H1 (cell line): ENCODE measurements around the gene OBSCN. TPM values are rescaled to one million over a fixed set of nuclear protein-coding genes. Genes with fewer than 3 reads are reported as not detected.

Source experiments
- CTCF ChIA-PET: fragments of 300-600 bp; sonication (Branson Sonifier 250); formaldehyde crosslinking; loops from one replicate; lab custom pipeline; 2021; ENCODE audit not compliant: partially characterized antibody; lab: Charles Lee
- POLR2A ChIA-PET: fragments of 300-600 bp; sonication (Branson Sonifier 250); formaldehyde crosslinking; loops from one replicate; lab custom pipeline; 2021; ENCODE audit warnings: inconsistent platforms; ENCODE audit not compliant: partially characterized antibody; lab: Charles Lee
- DNase-seq, 2 experiments: peaks; one replicate each; pipeline versions ENCODE4 v3.0.0 to v3.0.0-alpha.2; 2010 to 2022; ENCODE audit warnings: low spot score in 2 of 2, low read depth in 1 of 2, mixed read lengths in 1 of 2
- FAIRE-seq: peaks from 2 replicates; lab custom pipeline; 2011; peaks lifted over from hg19 to GRCh38; lab: Jason Lieb, UNC
- H2AFZ ChIP-seq: 2 replicates; pipeline ENCODE4 v1.8.1; 2012; ENCODE audit warnings: low read length, inconsistent platforms
- H2AK5ac ChIP-seq: 2 replicates; pipeline ENCODE4 v1.6.1; 2013; ENCODE audit warnings: low read depth, low read length
- H2BK120ac ChIP-seq: replicated peaks from 2 replicates; pipeline ENCODE3; 2013; ENCODE audit warnings: low read depth, low read length, inconsistent platforms
- H2BK12ac ChIP-seq: 2 replicates; pipeline ENCODE4 v1.6.1; 2013; ENCODE audit warnings: low read depth, low read length
- H2BK15ac ChIP-seq: 2 replicates; pipeline ENCODE4 v1.6.1; 2013; ENCODE audit warnings: low read length
- H2BK20ac ChIP-seq: 2 replicates; pipeline ENCODE4 v1.6.1; 2013; ENCODE audit warnings: low read length
- H2BK5ac ChIP-seq: 2 replicates; pipeline ENCODE4 v1.6.1; 2013; ENCODE audit warnings: low read depth, low read length
- H3K14ac ChIP-seq: 2 replicates; pipeline ENCODE4 v1.6.1; 2013; ENCODE audit warnings: inconsistent platforms; ENCODE audit not compliant: insufficient read length
- H3K18ac ChIP-seq: 2 replicates; pipeline ENCODE4 v1.6.1; 2013; ENCODE audit warnings: low read length; ENCODE audit errors: extremely low read depth
- H3K23ac ChIP-seq: 2 replicates; pipeline ENCODE4 v1.6.1; 2013; ENCODE audit warnings: inconsistent platforms; ENCODE audit not compliant: insufficient read length
- H3K23me2 ChIP-seq: 2 replicates; pipeline ENCODE4 v1.6.1; 2013; ENCODE audit warnings: low read depth, low read length
- H3K27ac ChIP-seq: 2 replicates; pipeline ENCODE4 v1.6.1; 2011; ENCODE audit warnings: low read depth, low read length, inconsistent platforms
- H3K27me3 ChIP-seq, 4 experiments: replicated peaks in 1 of 4; 1 replicate in 1 of 4; 2 replicates in 3 of 4; pipeline versions ENCODE4 v1.6.1 to v1.8.1; 2011 to 2013; ENCODE audit warnings: low read length in 3 of 4, mild to moderate bottlenecking in 3 of 4, inconsistent platforms in 2 of 4, mixed read lengths in 2 of 4, moderate library complexity in 1 of 4; ENCODE audit not compliant: control insufficient read depth in 3 of 4, insufficient read depth in 3 of 4; ENCODE audit errors: extremely low read depth in 1 of 4
- H3K36me3 ChIP-seq, 4 experiments: 2 replicates each; pipeline versions ENCODE4 v1.6.1 to v1.8.1; 2011 to 2013; ENCODE audit warnings: mild to moderate bottlenecking in 4 of 4, low read length in 3 of 4, moderate library complexity in 2 of 4, control low read depth in 1 of 4, inconsistent platforms in 1 of 4; ENCODE audit not compliant: insufficient read depth in 4 of 4, control insufficient read depth in 2 of 4
- H3K4ac ChIP-seq: replicated peaks from 2 replicates; pipeline ENCODE3; 2013; ENCODE audit warnings: low read length, low read depth, mixed read lengths, inconsistent platforms; ENCODE audit not compliant: insufficient read length
- H3K4me1 ChIP-seq, 4 experiments: replicated peaks in 1 of 4; 1 replicate in 1 of 4; 2 replicates in 3 of 4; pipeline versions ENCODE4 v1.6.1 to v1.8.1; 2011 to 2013; ENCODE audit warnings: low read length in 3 of 4, inconsistent platforms in 2 of 4, mixed read lengths in 1 of 4; ENCODE audit not compliant: insufficient read depth in 4 of 4, control insufficient read depth in 3 of 4
- H3K4me2 ChIP-seq, 2 experiments: 2 replicates each; pipeline versions ENCODE4 v1.6.1 to v1.8.1; 2011 to 2013; ENCODE audit warnings: low read depth in 2 of 2, low read length in 2 of 2, control low read depth in 1 of 2, inconsistent platforms in 1 of 2, mild to moderate bottlenecking in 1 of 2; ENCODE audit not compliant: insufficient read depth in 1 of 2
- H3K4me3 ChIP-seq, 4 experiments: fragments of 200-600, 300-600 bp in 1 of 4; sonication (generic), shearing (Covaris generic), sonication (Bioruptor Twin) in 1 of 4; 2 replicates each; pipeline versions ENCODE4 v1.5.1 to v1.8.1; 2011 to 2016; ENCODE audit warnings: low read length in 4 of 4, low read depth in 3 of 4, control low read depth in 2 of 4, inconsistent platforms in 2 of 4, mild to moderate bottlenecking in 2 of 4, mixed read lengths in 1 of 4, moderate library complexity in 1 of 4; ENCODE audit not compliant: insufficient read depth in 2 of 4; ENCODE audit errors: extremely low read depth in 1 of 4
- H3K56ac ChIP-seq: replicated peaks from 2 replicates; pipeline ENCODE3; 2013; ENCODE audit warnings: low read depth, mild to moderate bottlenecking, mixed read lengths, low read length, inconsistent platforms; ENCODE audit not compliant: insufficient read length
- H3K79me1 ChIP-seq: 2 replicates; pipeline ENCODE4 v1.6.1; 2013; ENCODE audit warnings: low read depth, low read length, control low read depth
- H3K79me2 ChIP-seq, 2 experiments: 2 replicates each; pipeline versions ENCODE4 v1.6.1 to v1.8.1; 2012 to 2013; ENCODE audit warnings: low read length in 2 of 2, mild to moderate bottlenecking in 2 of 2, inconsistent platforms in 1 of 2; ENCODE audit not compliant: insufficient read depth in 2 of 2, control insufficient read depth in 1 of 2
- H3K9ac ChIP-seq, 4 experiments: replicated peaks in 1 of 4; 1 replicate in 1 of 4; 2 replicates in 3 of 4; pipeline versions ENCODE4 v1.6.1 to v1.8.1; 2011 to 2013; ENCODE audit warnings: low read depth in 3 of 4, low read length in 3 of 4, control low read depth in 2 of 4, mild to moderate bottlenecking in 2 of 4, moderate library complexity in 2 of 4, inconsistent platforms in 1 of 4; ENCODE audit errors: extremely low read depth in 1 of 4
- H3K9me3 ChIP-seq, 2 experiments: 2 replicates each; pipeline versions ENCODE4 v1.6.1 to v1.8.1; 2012 to 2013; ENCODE audit warnings: mild to moderate bottlenecking in 2 of 2, moderate library complexity in 2 of 2, control low read depth in 1 of 2, inconsistent platforms in 1 of 2, low read depth in 1 of 2, low read length in 1 of 2, mixed read lengths in 1 of 2; ENCODE audit not compliant: insufficient read depth in 2 of 2
- H4K20me1 ChIP-seq, 2 experiments: replicated peaks in 1 of 2; 2 replicates each; pipeline versions ENCODE3 to v1.8.1; 2011 to 2013; ENCODE audit warnings: inconsistent platforms in 2 of 2, low read length in 2 of 2, mild to moderate bottlenecking in 1 of 2; ENCODE audit not compliant: insufficient read depth in 2 of 2, control insufficient read depth in 1 of 2
- H4K5ac ChIP-seq: 2 replicates; pipeline ENCODE4 v1.6.1; 2013; ENCODE audit warnings: low read length, low read depth, mixed read lengths, inconsistent platforms; ENCODE audit not compliant: insufficient read length
- H4K8ac ChIP-seq: 2 replicates; pipeline ENCODE4 v1.8.0; 2013; ENCODE audit warnings: mild to moderate bottlenecking, moderate library complexity, low read length, inconsistent platforms; ENCODE audit not compliant: insufficient read depth; ENCODE audit errors: extremely low read depth
- H4K91ac ChIP-seq: replicated peaks from 2 replicates; pipeline ENCODE3; 2013; ENCODE audit warnings: low read length, mixed read lengths, inconsistent platforms; ENCODE audit not compliant: insufficient read length
- BRCA1 ChIP-seq: IDR thresholded peaks from 2 replicates; pipeline ENCODE4 v1.6.1; 2012; ENCODE audit warnings: low read depth, low read length, improper control_type of control experiment
- CBX8 ChIP-seq: fragments of 300-800, 300-1000 bp; sonication (generic); IDR thresholded peaks from 2 replicates; pipeline ENCODE4 v1.7.1; 2016; ENCODE audit warnings: low read depth, low read length, borderline replicate concordance
- EP300 ChIP-seq, 2 experiments: IDR thresholded peaks; 1 replicate in 1 of 2; 2 replicates in 1 of 2; pipeline ENCODE4 v1.6.1; 2011 to 2012; ENCODE audit warnings: low read depth in 2 of 2, low read length in 2 of 2, mild to moderate bottlenecking in 2 of 2, borderline replicate concordance in 1 of 2, inconsistent platforms in 1 of 2, moderate library complexity in 1 of 2
- MAFK ChIP-seq: IDR thresholded peaks from 2 replicates; pipeline ENCODE4 v1.6.1; 2012; ENCODE audit warnings: low read depth, mild to moderate bottlenecking, improper control_type of control experiment, low read length
- MAX ChIP-seq: IDR thresholded peaks from 2 replicates; pipeline ENCODE4 v1.6.1; 2012; ENCODE audit warnings: inconsistent platforms
- PHF8 ChIP-seq: fragments of 200-600 bp; sonication (generic); conservative IDR thresholded peaks from 2 replicates; pipeline ENCODE4 v1.7.1; 2012; ENCODE audit warnings: low read depth, mild to moderate bottlenecking, inconsistent platforms, low read length, moderate library complexity
- SAP30 ChIP-seq: fragments of 300-600 bp; sonication (generic); IDR thresholded peaks from 2 replicates; pipeline ENCODE4 v1.7.1; 2012; ENCODE audit warnings: low read length, moderate library complexity, mild to moderate bottlenecking, inconsistent platforms; ENCODE audit not compliant: insufficient read depth, insufficient replicate concordance
- SIN3A ChIP-seq, 2 experiments: IDR thresholded peaks in 1 of 2; conservative IDR thresholded peaks in 1 of 2; 2 replicates each; pipeline ENCODE4 v1.6.1; 2011 to 2012; ENCODE audit warnings: low read length in 2 of 2, improper control_type of control experiment in 1 of 2, low read depth in 1 of 2, mild to moderate bottlenecking in 1 of 2
- SP2 ChIP-seq: IDR thresholded peaks from 2 replicates; pipeline ENCODE4 v1.6.1; 2012; ENCODE audit warnings: mild to moderate bottlenecking, low read length, inconsistent platforms
- SUZ12 ChIP-seq: fragments of 200-600 bp; sonication (generic); IDR thresholded peaks from 2 replicates; pipeline ENCODE4 v1.6.1; 2012; ENCODE audit warnings: mild to moderate bottlenecking, inconsistent platforms, low read length, moderate library complexity, mixed read lengths
- USF2 ChIP-seq: IDR thresholded peaks from 2 replicates; pipeline ENCODE4 v1.6.1; 2011; ENCODE audit warnings: low read length, improper control_type of control experiment
- WGBS, 2 experiments: shearing (Covaris generic) in 1 of 2; methylation state at CpG; one replicate each; pipeline versions ENCODE4 v1.1.6 to v1.1.7; 2013 to 2015; ENCODE audit warnings: low lambda C conversion rate in 2 of 2, mixed read lengths in 2 of 2, inconsistent platforms in 1 of 2, low coverage in 1 of 2, missing lambda C conversion rate in 1 of 2; ENCODE audit not compliant: insufficient replicate concordance in 2 of 2, insufficient coverage in 1 of 2, insufficient read length in 1 of 2; ENCODE audit errors: extremely low coverage in 1 of 2, missing lambda C conversion rate in 1 of 2; 5-methylcytosine and 5-hydroxymethylcytosine counted together
- polyA plus RNA-seq, 7 experiments: library from polyadenylated mRNA; depleted of rRNA in 3 of 7; stranded (reverse) in 5 of 7; unstranded in 2 of 7; fragments of >200 nt in 5 of 7; fragments of 200-250 nt in 2 of 7; gene quantifications; 1 replicate in 5 of 7; 2 replicates in 1 of 7; 4 replicates in 1 of 7; pipeline versions ENCODE4 v1.2.1 to v1.2.3, GENCODE V29; 2011 to 2013; ENCODE audit warnings: missing spikeins in 2 of 7, mixed read lengths in 2 of 7
- total RNA-seq: library from RNA; stranded (reverse); fragmentation: NEBNext Ultra II Directional; extraction: Animal tissue kit (Norgen Biotek cat#: 25700); gene quantifications from 2 replicates; pipeline ENCODE4 v1.2.1, GENCODE V29; 2021

OBSCN gene
- total and polyA plus RNA-seq, 2 of the 8 experiments (the other 6 are each of a cell fraction or from before 2014, with no cell fraction given), result 7.5 to 28.4 TPM

- FAIRE-seq, result no peak
- peak overlapping the region; percentile 51 to 89 for H3K4me2 ChIP-seq
- TF ChIP-seq EP300 (IDR thresholded peaks at IDR 0.05; ENCODE audit: borderline replicate concordance in 1 of 2, low read depth in 2 of 2, low read length in 2 of 2), result no peak
- no peak for TF ChIP-seq SP2
- no peak for TF ChIP-seq SIN3A (conservative IDR thresholded peaks at IDR 0.05 in 1 of 2, IDR thresholded peaks at IDR 0.05 in 1 of 2; ENCODE audit: low read depth in 1 of 2, low read length in 2 of 2)
- TF ChIP-seq USF2, result no peak
- no peak for TF ChIP-seq MAFK
- TF ChIP-seq MAX, result no peak
- TF ChIP-seq PHF8, result no peak
- no peak for TF ChIP-seq BRCA1
- TF ChIP-seq CBX8, result no peak
- no peak for TF ChIP-seq SUZ12
- TF ChIP-seq SAP30, result no peak
These were observed 171.8 kb downstream of the OBSCN start for GRCh38 chr1:228379666-228380065.

More at GRCh38 chr1:228379666-228380065, 171.8 kb downstream of the OBSCN start:
- no peak overlapping the region for H3K23ac ChIP-seq
- no peaks in the 10 kb centered on the region for H3K79me1 ChIP-seq
- no peak overlapping the region for H3K14ac ChIP-seq
- H2BK5ac ChIP-seq, result no peak overlapping the region
- H3K18ac ChIP-seq, result no peak overlapping the region
- CTCF ChIA-PET, result interaction anchor here (0.6 to 1.7 kb wide), 12 partner anchors 11 to 375 kb away, joined by 3 to 10 read pairs (median 4); no protein-coding TSS in a partner anchor
- no peak overlapping the region for H2BK12ac ChIP-seq
- H3K4me3 ChIP-seq, result peak overlapping the region in 3 of 4 experiments; percentile 69 to 74 (median 73); a peak in 4 of 8 replicates
- no peak overlapping the region for H3K9ac ChIP-seq
- peaks cover 8% of the 10 kb centered on the region; the same call in 1 of the 2 replicates for H3K23me2 ChIP-seq
- H3K27ac ChIP-seq, result no peak overlapping the region
- no peak overlapping the region for H2AFZ ChIP-seq
- no peak overlapping the region for H3K56ac ChIP-seq
- peaks cover 2 to 26% (median 16%) of the 10 kb centered on the region in 4 experiments; a peak in 6 of 7 replicates for H3K27me3 ChIP-seq
- no peak for DNase-seq
- H2BK120ac ChIP-seq, result no peak overlapping the region
- H2BK15ac ChIP-seq, result no peak overlapping the region
- H3K9me3 ChIP-seq, result no peaks in the 10 kb centered on the region
- H3K79me2 ChIP-seq, result no peaks in the 10 kb centered on the region
- H4K5ac ChIP-seq, result no peak overlapping the region
- H4K20me1 ChIP-seq, result peaks cover 4 to 5% of the 10 kb centered on the region in 2 experiments
- no peak overlapping the region for H3K4ac ChIP-seq
- peaks cover 0 to 10% (median 5%) of the 10 kb centered on the region in 4 experiments; a peak in 5 of 7 replicates for H3K4me1 ChIP-seq
- H3K36me3 ChIP-seq, result no peaks in the 10 kb centered on the region
- no peak overlapping the region for H4K91ac ChIP-seq
- POLR2A ChIA-PET, result interaction anchor here (1.1 to 1.7 kb wide), 4 partner anchors 14 to 113 kb away, joined by 3 to 12 read pairs (median 6); a partner anchor contains a TSS
- H2BK20ac ChIP-seq, result no peak overlapping the region
- no peak overlapping the region for H2AK5ac ChIP-seq
- no peak overlapping the region for H4K8ac ChIP-seq
- 78% methylated on average over 8 of the region's 8 CpGs; no CpG with 5 or more reads in 1 of the 2 experiments for WGBS, 2 experiments
